Activated CD4-positive, alpha-beta T cell treated with anti-CD3 and anti-CD28 coated beads, Interleukin-2, amount 10 ng/mL, durations not matched to agents 7 days and 5 days (primary cell): ENCODE results near the gene SMCO2. TPM values are rescaled to one million over a fixed set of nuclear protein-coding genes. Genes with fewer than 3 reads are reported as not detected.

Experiments
- CTCF ChIA-PET: fragments of 350-600 bp; sonication (Branson Sonifier 250); formaldehyde crosslinking; loops from one replicate; lab custom pipeline; 2021; ENCODE audit warnings: antibody characterized with exemption; lab: Charles Lee
- POLR2A ChIA-PET: fragments of 350-600 bp; sonication (Branson Sonifier 250); formaldehyde crosslinking; loops from one replicate; lab custom pipeline; 2021; ENCODE audit warnings: antibody characterized with exemption; lab: Charles Lee
- DNase-seq: peaks from one replicate; pipeline ENCODE4 v3.0.0-alpha.2; 2020
- H3K27ac Mint-ChIP-seq: one replicate; pipeline ENCODE4 v1.8.0; 2021; ENCODE audit warnings: mild to moderate bottlenecking, moderate library complexity, mixed read lengths
- H3K27me3 Mint-ChIP-seq: one replicate; pipeline ENCODE4 v1.8.0; 2021; ENCODE audit warnings: mixed read lengths
- H3K36me3 Mint-ChIP-seq: one replicate; pipeline ENCODE4 v1.8.0; 2021; ENCODE audit warnings: low read depth, mixed read lengths
- H3K4me1 Mint-ChIP-seq: one replicate; pipeline ENCODE4 v1.8.0; 2021; ENCODE audit warnings: mixed read lengths
- H3K4me3 Mint-ChIP-seq: one replicate; pipeline ENCODE4 v1.8.0; 2021; ENCODE audit warnings: mild to moderate bottlenecking, moderate library complexity, mixed read lengths
- H3K9me3 Mint-ChIP-seq: one replicate; pipeline ENCODE4 v1.8.0; 2021; ENCODE audit warnings: mixed read lengths
- total RNA-seq, 2 experiments: library from RNA; stranded (reverse); gene quantifications; one replicate each; pipeline ENCODE4 v1.2.3, GENCODE V29; 2021

Gene SMCO2
- total RNA-seq, 2 experiments from 2014 or later = 0.22 to 0.46 TPM

DNA sequence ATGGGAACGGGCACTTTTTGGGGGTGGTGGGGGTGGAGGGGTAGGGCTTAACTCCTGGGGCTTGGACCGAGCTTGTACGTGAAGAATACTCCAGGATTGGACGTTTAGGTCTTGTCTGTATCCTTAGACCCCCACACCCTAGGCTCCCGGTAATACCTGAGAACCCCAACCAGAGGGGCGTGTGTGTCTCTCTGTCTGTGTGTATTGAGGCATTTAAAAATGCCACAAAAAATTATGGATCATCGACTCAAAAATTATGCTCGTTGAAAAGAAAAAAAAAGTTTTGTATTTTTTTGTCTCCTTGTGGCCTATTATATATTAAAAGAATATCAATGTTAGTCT, 77.9 kb downstream of the SMCO2 start:
- DNase-seq = no peak
- no peak overlapping the region for H3K27ac Mint-ChIP-seq
- peak overlapping the region; percentile 95 for H3K4me3 Mint-ChIP-seq
- H3K27me3 Mint-ChIP-seq = peaks cover 30% of the 10 kb centered on the region
- H3K9me3 Mint-ChIP-seq = no peaks in the 10 kb centered on the region
- peaks cover 29% of the 10 kb centered on the region for H3K4me1 Mint-ChIP-seq
- POLR2A ChIA-PET = no interaction called here
- CTCF ChIA-PET = interaction anchor here (1.4 to 2.2 kb wide), 2 partner anchors 10 to 91 kb away, joined by 4 to 6 read pairs; no protein-coding TSS in a partner anchor
- H3K36me3 Mint-ChIP-seq = no peaks in the 10 kb centered on the region

- H3K36me3 Mint-ChIP-seq = no peaks in the 10 kb centered on the region
- peaks cover 29% of the 10 kb centered on the region for H3K4me1 Mint-ChIP-seq
- no peak for DNase-seq
- ChIA-PET CTCF (interaction anchor here (2.2 kb wide), 1 partner anchor 11 kb away, joined by 6 read pairs; no protein-coding TSS in a partner anchor), POLR2A (no interaction called here)
- peak overlapping the region; percentile 95 for H3K4me3 Mint-ChIP-seq
- H3K9me3 Mint-ChIP-seq = no peaks in the 10 kb centered on the region
- no peak overlapping the region for H3K27ac Mint-ChIP-seq
- peaks cover 25% of the 10 kb centered on the region for H3K27me3 Mint-ChIP-seq
Measured at GRCh38 chr12:27524839-27525753, 78.6 kb downstream of the SMCO2 start.

GRCh38 chr12:27527512-27527911, 81.0 kb downstream of the SMCO2 start:
- peaks cover 26% of the 10 kb centered on the region for H3K4me1 Mint-ChIP-seq
- peaks cover 18% of the 10 kb centered on the region for H3K27me3 Mint-ChIP-seq
- H3K9me3 Mint-ChIP-seq = no peaks in the 10 kb centered on the region
- H3K27ac Mint-ChIP-seq = no peak overlapping the region
- DNase-seq = no peak
- CTCF ChIA-PET = interaction anchor here (0.6 to 0.7 kb wide), 2 partner anchors 66 to 145 kb away, joined by 3 to 8 read pairs; no protein-coding TSS in a partner anchor
- POLR2A ChIA-PET = no interaction called here
- no peaks in the 10 kb centered on the region for H3K36me3 Mint-ChIP-seq
- no peak overlapping the region for H3K4me3 Mint-ChIP-seq

- no peak for DNase-seq
- peaks cover 21% of the 10 kb centered on the region for H3K4me1 Mint-ChIP-seq
- no peaks in the 10 kb centered on the region for H3K36me3 Mint-ChIP-seq
- ChIA-PET POLR2A (no interaction called here), CTCF (no interaction called here)
- H3K9me3 Mint-ChIP-seq = no peaks in the 10 kb centered on the region
- no peak overlapping the region for H3K4me3 Mint-ChIP-seq
- no peak overlapping the region for H3K27ac Mint-ChIP-seq
- peaks cover 19% of the 10 kb centered on the region for H3K27me3 Mint-ChIP-seq
Measured at GRCh38 chr12:27528788-27529187, 82.3 kb downstream of the SMCO2 start.

- H3K36me3 Mint-ChIP-seq = no peaks in the 10 kb centered on the region
- DNase-seq = no peak
- H3K27me3 Mint-ChIP-seq = peaks cover 15% of the 10 kb centered on the region
- H3K4me1 Mint-ChIP-seq = peaks cover 23% of the 10 kb centered on the region
- H3K27ac Mint-ChIP-seq = no peak overlapping the region
- ChIA-PET POLR2A (no interaction called here), CTCF (interaction anchor here (0.5 kb wide), 1 partner anchor 111 kb away, joined by 4 read pairs; no protein-coding TSS in a partner anchor)
- H3K9me3 Mint-ChIP-seq = no peaks in the 10 kb centered on the region
- H3K4me3 Mint-ChIP-seq = no peak overlapping the region
Measured at GRCh38 chr12:27530157-27530922, 83.8 kb downstream of the SMCO2 start.

DNA sequence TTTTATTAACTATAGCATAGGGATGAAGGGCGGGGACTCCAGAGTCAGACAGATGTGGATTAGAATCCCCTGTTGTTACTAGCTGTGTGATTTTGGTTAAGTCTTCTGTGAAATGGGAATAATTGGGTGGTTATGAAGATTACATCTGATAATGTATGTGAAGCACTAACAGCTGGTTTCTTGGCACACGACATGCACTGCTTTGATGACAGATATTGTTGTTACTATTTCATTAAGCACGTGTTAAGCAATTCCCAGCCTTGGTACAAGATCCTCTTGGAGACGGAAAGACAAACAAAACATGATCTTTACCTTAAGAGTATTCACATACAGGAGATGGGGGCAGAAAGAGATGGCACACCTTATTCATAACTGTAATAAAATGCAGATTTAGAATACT, 85.4 kb downstream of the SMCO2 start:
- Mint-ChIP-seq H3K36me3 (no peaks in the 10 kb centered on the region), H3K27me3 (peaks cover 6% of the 10 kb centered on the region), H3K27ac (no peak overlapping the region), H3K4me1 (peaks cover 23% of the 10 kb centered on the region), H3K9me3 (no peaks in the 10 kb centered on the region), H3K4me3 (no peak overlapping the region)
- no peak for DNase-seq
- POLR2A ChIA-PET = no interaction called here
- CTCF ChIA-PET = interaction anchor here (0.7 kb wide), 1 partner anchor 115 kb away, joined by 3 read pairs; no protein-coding TSS in a partner anchor

DNA sequence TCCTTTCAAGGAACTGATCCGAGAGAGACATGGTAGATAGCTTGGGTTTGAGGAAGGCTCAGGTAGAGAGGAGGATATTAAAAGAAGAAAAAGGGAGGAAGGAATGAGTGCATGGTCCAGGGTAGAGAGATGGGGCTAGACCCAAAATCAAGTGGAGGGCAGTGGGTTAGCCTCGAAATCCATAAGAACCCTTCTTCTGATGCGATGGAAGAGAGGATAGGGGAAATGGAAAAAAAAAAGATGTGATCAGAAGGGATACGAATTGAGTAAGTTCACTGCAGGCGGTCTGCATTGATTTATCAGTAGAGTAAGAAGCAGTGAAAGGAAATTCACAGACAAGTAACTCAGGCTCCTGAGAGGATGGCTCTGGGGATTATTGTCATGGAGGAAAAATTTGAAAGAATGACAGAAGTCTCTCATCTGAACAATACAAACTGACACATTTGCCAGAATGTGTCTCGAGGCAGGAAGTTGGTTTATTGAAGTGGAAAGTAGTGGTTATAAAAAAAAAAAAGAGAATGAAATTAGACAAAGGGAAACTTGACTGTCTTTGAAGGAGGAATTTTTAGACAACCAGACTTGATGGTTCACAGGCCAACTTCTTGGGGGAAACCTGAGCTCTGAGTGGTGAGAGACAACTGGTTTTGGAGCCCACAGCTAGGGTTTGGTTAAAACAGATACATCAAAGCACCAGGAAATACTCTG, 87.7 kb downstream of the SMCO2 start:
- Mint-ChIP-seq H3K36me3 (peaks cover 2% of the 10 kb centered on the region), H3K27me3 (peaks cover 6% of the 10 kb centered on the region), H3K27ac (peak overlapping the region; percentile 34), H3K4me1 (peaks cover 23% of the 10 kb centered on the region), H3K4me3 (peak overlapping the region; percentile 2), H3K9me3 (no peaks in the 10 kb centered on the region)
- peak; percentile 44 for DNase-seq
- ChIA-PET CTCF (interaction anchor here (0.6 to 0.7 kb wide), 4 partner anchors 127 to 994 kb away, joined by 3 to 4 read pairs (median 4); no protein-coding TSS in a partner anchor), POLR2A (no interaction called here)

DNA sequence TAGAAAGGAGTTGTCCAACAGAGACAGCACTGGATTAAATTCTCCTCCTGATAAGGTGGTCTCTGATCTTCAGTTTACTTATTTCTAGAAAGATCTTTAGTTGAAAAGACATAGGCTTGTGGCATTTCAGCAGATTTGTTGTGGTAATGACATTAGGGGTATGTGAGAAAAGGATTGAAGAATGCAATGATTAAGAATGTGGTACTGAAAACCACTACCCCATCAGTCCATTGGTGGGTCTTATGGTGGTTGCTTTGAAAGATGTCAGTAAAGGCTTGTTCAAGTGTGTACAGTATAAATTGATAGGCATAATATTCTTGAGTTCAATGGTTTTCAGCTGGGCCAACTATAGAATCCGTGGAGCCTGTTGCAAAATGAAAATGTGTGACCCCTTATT, 88.2 kb downstream of the SMCO2 start:
- POLR2A ChIA-PET = no interaction called here
- Mint-ChIP-seq H3K27ac (peak overlapping the region; percentile 34), H3K9me3 (no peaks in the 10 kb centered on the region), H3K27me3 (peaks cover 6% of the 10 kb centered on the region), H3K4me3 (no peak overlapping the region), H3K4me1 (peaks cover 23% of the 10 kb centered on the region), H3K36me3 (peaks cover 2% of the 10 kb centered on the region)
- CTCF ChIA-PET = interaction anchor here (0.6 to 0.7 kb wide), 4 partner anchors 126 to 995 kb away, joined by 3 to 4 read pairs (median 4); no protein-coding TSS in a partner anchor
- no peak for DNase-seq

GRCh38 chr12:27535318-27535717, 88.8 kb downstream of the SMCO2 start:
- H3K36me3 Mint-ChIP-seq = peaks cover 2% of the 10 kb centered on the region
- peaks cover 6% of the 10 kb centered on the region for H3K27me3 Mint-ChIP-seq
- H3K27ac Mint-ChIP-seq = no peak overlapping the region
- no peaks in the 10 kb centered on the region for H3K9me3 Mint-ChIP-seq
- ChIA-PET POLR2A (no interaction called here), CTCF (no interaction called here)
- peaks cover 23% of the 10 kb centered on the region for H3K4me1 Mint-ChIP-seq
- no peak overlapping the region for H3K4me3 Mint-ChIP-seq
- no peak for DNase-seq

- POLR2A ChIA-PET = no interaction called here
- peaks cover 2% of the 10 kb centered on the region for H3K36me3 Mint-ChIP-seq
- H3K4me3 Mint-ChIP-seq = no peak overlapping the region
- no peaks in the 10 kb centered on the region for H3K27me3 Mint-ChIP-seq
- peaks cover 23% of the 10 kb centered on the region for H3K4me1 Mint-ChIP-seq
- CTCF ChIA-PET = no interaction called here
- no peak overlapping the region for H3K27ac Mint-ChIP-seq
- H3K9me3 Mint-ChIP-seq = no peaks in the 10 kb centered on the region
- no peak for DNase-seq
Measured at GRCh38 chr12:27537855-27538675, 91.5 kb downstream of the SMCO2 start.

- H3K36me3 Mint-ChIP-seq = peaks cover 3% of the 10 kb centered on the region
- H3K4me3 Mint-ChIP-seq = no peak overlapping the region
- POLR2A ChIA-PET = no interaction called here
- no peak for DNase-seq
- CTCF ChIA-PET = no interaction called here
- H3K27ac Mint-ChIP-seq = no peak overlapping the region
- peaks cover 4% of the 10 kb centered on the region for H3K27me3 Mint-ChIP-seq
- peaks cover 14% of the 10 kb centered on the region for H3K4me1 Mint-ChIP-seq
- H3K9me3 Mint-ChIP-seq = peaks cover 3% of the 10 kb centered on the region
Measured at GRCh38 chr12:27539191-27539631, 92.7 kb downstream of the SMCO2 start.
